ENCODE data around the gene TFPI. TPM values are rescaled to one million over a fixed set of nuclear protein-coding genes. Genes with fewer than 3 reads are reported as not detected.
"Not testable (repeated sequence)": the region's sequence is repeated elsewhere in the genome, so short reads cannot be mapped to it uniquely, and the experiment has no call there.

Gene TFPI
- total RNA-seq, 1 donor from 2014 or later = 89.7 TPM

GRCh38 chr2:187525163-187525900, 28.9 kb downstream of the TFPI start:
- H3K27me3 Mint-ChIP-seq (ENCODE audit: low read depth) = no peaks in the 10 kb centered on the region
- peaks cover 25% of the 10 kb centered on the region for H3K9me3 Mint-ChIP-seq
- H3K27ac Mint-ChIP-seq = peak overlapping the region; percentile 58
- DNase-seq (ENCODE audit: low spot score in 2 of 2, unreplicated experiment in 2 of 2) = no peak
- H3K36me3 Mint-ChIP-seq = peaks cover 32% of the 10 kb centered on the region
- H3K4me3 Mint-ChIP-seq = no peak overlapping the region
- peaks cover 26% of the 10 kb centered on the region for H3K4me1 Mint-ChIP-seq
- TF ChIP-seq CTCF (IDR thresholded peaks at IDR 0.05; ENCODE audit: unreplicated experiment) = no peak

- H3K9me3 Mint-ChIP-seq = peaks cover 35% of the 10 kb centered on the region
These were observed 30.9 kb downstream of the TFPI start for GRCh38 chr2:187523325-187523724.

GRCh38 chr2:187520121-187520624, 34.1 kb downstream of the TFPI start:
- Mint-ChIP-seq H3K27me3 (ENCODE audit: low read depth) (no peaks in the 10 kb centered on the region), H3K4me3 (no peak overlapping the region), H3K36me3 (peaks cover 51% of the 10 kb centered on the region)

More at GRCh38 chr2:187523325-187523724, 30.9 kb downstream of the TFPI start:
- H3K4me1 Mint-ChIP-seq = peaks cover 19% of the 10 kb centered on the region
- peaks cover 42% of the 10 kb centered on the region for H3K36me3 Mint-ChIP-seq
- H3K27me3 Mint-ChIP-seq (ENCODE audit: low read depth) = no peaks in the 10 kb centered on the region
- H3K4me3 Mint-ChIP-seq = no peak overlapping the region
- no peak for DNase-seq (ENCODE audit: low spot score in 2 of 2, unreplicated experiment in 2 of 2)
- H3K27ac Mint-ChIP-seq = no peak overlapping the region
- TF ChIP-seq CTCF (IDR thresholded peaks at IDR 0.05; ENCODE audit: unreplicated experiment) = no peak

GRCh38 chr2:187519419-187520120, 34.7 kb downstream of the TFPI start:
- Mint-ChIP-seq H3K27ac (no peak overlapping the region), H3K36me3 (peaks cover 52% of the 10 kb centered on the region), H3K4me3 (no peak overlapping the region), H3K4me1 (peaks cover 3% of the 10 kb centered on the region), H3K9me3 (peaks cover 45% of the 10 kb centered on the region), H3K27me3 (ENCODE audit: low read depth) (no peaks in the 10 kb centered on the region)
- TF ChIP-seq CTCF (IDR thresholded peaks at IDR 0.05; ENCODE audit: unreplicated experiment) = no peak
- no peak for DNase-seq (ENCODE audit: low spot score in 2 of 2, unreplicated experiment in 2 of 2)

More at GRCh38 chr2:187520121-187520624, 34.1 kb downstream of the TFPI start:
- DNase-seq (ENCODE audit: low spot score in 2 of 2, unreplicated experiment in 2 of 2) = no peak
- TF ChIP-seq CTCF (IDR thresholded peaks at IDR 0.05; ENCODE audit: unreplicated experiment) = no peak
- Mint-ChIP-seq H3K9me3 (peaks cover 45% of the 10 kb centered on the region), H3K27ac (no peak overlapping the region), H3K4me1 (peaks cover 5% of the 10 kb centered on the region)

GRCh38 chr2:187517750-187518361, 36.4 kb downstream of the TFPI start:
- Mint-ChIP-seq H3K9me3 (peaks cover 48% of the 10 kb centered on the region), H3K36me3 (peaks cover 57% of the 10 kb centered on the region)
- H3K27ac Mint-ChIP-seq; H3K4me3 Mint-ChIP-seq; H3K4me1 Mint-ChIP-seq; DNase-seq (ENCODE audit: low spot score in 2 of 2, unreplicated experiment in 2 of 2); H3K27me3 Mint-ChIP-seq (ENCODE audit: low read depth): not testable (repeated sequence)

GRCh38 chr2:187516630-187517510, 37.4 kb downstream of the TFPI start:
- not testable (repeated sequence) for H3K27ac Mint-ChIP-seq; H3K27me3 Mint-ChIP-seq (ENCODE audit: low read depth); DNase-seq (ENCODE audit: low spot score in 2 of 2, unreplicated experiment in 2 of 2); H3K4me3 Mint-ChIP-seq; H3K4me1 Mint-ChIP-seq
- Mint-ChIP-seq H3K36me3 (peaks cover 52% of the 10 kb centered on the region), H3K9me3 (peaks cover 43% of the 10 kb centered on the region)
